ENCODE data around the gene CYP2A6.
"Not testable (repeated sequence)": the region's sequence is repeated elsewhere in the genome, so short reads cannot be mapped to it uniquely, and the experiment has no call there.

DNA sequence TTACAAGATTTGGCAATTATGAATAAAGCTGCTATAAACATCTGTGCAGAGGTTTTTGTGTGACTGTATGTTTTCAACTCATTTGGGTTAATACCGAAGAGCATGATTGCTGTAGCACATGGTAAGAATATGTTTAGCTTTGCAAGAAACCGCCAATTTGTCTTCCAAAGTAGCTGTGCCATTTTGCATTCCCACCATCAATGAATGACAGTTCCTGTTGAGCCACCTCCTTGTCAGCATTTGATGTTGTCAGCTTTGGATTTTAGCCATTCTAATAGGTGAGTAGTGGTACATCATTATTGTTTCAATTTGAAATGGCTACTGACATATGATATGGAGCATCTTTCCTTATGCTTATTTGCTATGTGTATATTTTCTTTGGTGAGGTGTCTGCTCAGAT lies 23.6 kb upstream of the CYP2A6 start:
- TF ChIP-seq, protein P1, sequence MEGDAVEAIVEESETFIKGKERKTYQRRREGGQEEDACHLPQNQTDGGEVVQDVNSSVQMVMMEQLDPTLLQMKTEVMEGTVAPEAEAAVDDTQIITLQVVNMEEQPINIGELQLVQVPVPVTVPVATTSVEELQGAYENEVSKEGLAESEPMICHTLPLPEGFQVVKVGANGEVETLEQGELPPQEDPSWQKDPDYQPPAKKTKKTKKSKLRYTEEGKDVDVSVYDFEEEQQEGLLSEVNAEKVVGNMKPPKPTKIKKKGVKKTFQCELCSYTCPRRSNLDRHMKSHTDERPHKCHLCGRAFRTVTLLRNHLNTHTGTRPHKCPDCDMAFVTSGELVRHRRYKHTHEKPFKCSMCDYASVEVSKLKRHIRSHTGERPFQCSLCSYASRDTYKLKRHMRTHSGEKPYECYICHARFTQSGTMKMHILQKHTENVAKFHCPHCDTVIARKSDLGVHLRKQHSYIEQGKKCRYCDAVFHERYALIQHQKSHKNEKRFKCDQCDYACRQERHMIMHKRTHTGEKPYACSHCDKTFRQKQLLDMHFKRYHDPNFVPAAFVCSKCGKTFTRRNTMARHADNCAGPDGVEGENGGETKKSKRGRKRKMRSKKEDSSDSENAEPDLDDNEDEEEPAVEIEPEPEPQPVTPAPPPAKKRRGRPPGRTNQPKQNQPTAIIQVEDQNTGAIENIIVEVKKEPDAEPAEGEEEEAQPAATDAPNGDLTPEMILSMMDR (IDR thresholded peaks at IDR 0.05): not testable (repeated sequence)
- TF ChIP-seq POLR2A (IDR thresholded peaks at IDR 0.05): not testable (repeated sequence)
